HG03159 (cell line): Measurements from ENCODE around the gene BCR.

Experiments
- ATAC-seq: cut with Tn5 transposase; IDR thresholded peaks from one replicate; pipeline ENCODE4 v1.9.1; 2021; ENCODE audit warnings: mild to moderate bottlenecking, moderate library complexity; ENCODE audit not compliant: unreplicated experiment

The BCR gene

DNA sequence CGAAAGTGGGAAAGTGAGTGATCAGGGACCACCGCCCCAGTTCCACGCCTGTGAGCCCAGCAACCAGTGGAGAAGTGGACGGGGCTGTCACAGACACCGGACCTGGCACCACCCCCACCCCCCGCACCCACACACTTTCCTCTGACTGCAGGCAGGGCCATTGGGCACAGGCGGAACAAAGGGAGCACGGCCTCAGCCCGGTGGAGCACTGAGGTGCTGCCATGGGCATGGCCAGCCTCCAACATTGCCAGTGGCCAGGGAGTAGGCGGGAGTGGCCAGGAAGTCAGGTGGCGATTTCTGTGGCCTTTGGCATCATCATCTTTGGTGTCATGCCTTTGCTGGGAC, 78.5 kb downstream of the BCR start:
- no peak for ATAC-seq

- no peak for ATAC-seq
Observed at GRCh38 chr22:23259916-23260644, 79.8 kb downstream of the BCR start.

GRCh38 chr22:23260645-23261581, 80.6 kb downstream of the BCR start:
- no peak for ATAC-seq

DNA sequence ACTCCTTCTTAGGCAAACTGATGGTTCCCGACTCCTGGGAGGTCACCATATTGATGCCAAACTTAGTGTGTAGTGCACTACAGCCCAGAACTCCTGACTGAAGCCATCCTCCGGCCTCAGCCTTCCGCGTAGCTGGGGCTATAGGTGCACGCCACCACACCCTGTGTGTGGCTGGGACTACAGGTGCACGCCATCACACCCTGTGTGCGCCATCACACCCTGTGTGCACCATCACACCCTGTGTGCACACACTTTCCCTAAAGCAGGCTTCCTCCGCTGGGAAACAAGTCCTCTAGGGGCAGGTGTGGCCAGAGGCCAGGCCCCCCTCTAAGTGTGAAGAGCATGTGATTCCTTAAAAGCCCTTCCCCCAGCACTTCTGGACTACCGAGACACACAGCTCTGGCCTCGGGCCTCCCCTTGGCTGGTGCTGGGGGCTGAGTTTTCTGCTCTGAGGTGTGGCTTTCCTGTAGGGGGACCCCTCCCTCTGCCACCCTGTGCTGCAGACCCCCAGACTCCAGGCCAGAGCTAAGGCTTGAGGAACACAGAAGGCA, 81.7 kb downstream of the BCR start:
- no peak for ATAC-seq

GRCh38 chr22:23262518-23263332, 82.4 kb downstream of the BCR start:
- no peak for ATAC-seq

GRCh38 chr22:23263651-23264555, 83.6 kb downstream of the BCR start:
- ATAC-seq, result no peak

DNA sequence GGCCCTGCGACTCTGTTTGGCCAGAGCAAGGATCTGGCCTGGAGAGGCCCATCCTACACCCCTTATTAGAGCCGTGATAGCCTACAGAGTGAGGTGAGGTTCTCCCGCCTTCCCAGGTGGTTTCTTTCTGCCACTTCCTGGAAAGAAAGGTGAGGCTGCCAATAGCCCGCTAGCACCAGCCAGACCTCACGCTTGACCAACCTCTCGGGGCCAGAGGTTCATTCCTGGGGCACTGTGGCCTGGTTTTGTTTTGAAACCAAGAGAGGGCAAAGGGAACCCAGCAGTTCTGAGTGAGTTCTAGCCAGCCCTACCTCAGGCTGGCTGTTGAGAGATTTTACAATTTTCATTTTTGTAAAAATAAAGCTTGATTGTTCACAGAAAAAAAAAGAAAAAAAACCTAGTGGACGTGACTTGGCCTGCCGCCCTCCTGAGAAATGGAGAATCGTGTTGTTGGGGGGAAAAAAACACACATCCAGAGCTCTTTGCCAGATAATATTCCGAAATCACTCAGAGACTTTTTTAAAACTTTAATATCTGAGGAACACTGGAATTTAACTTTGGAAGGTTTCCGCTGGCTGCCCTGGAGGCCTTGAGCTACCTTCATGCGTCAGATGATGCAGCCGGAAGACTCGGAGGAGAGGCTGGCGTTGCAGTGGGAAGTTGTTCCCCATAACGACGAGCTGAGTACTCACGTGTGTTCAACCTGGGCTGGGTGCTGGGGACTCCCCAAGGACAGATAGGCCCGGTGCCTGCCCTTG, 84.5 kb downstream of the BCR start:
- ATAC-seq, result no peak

DNA sequence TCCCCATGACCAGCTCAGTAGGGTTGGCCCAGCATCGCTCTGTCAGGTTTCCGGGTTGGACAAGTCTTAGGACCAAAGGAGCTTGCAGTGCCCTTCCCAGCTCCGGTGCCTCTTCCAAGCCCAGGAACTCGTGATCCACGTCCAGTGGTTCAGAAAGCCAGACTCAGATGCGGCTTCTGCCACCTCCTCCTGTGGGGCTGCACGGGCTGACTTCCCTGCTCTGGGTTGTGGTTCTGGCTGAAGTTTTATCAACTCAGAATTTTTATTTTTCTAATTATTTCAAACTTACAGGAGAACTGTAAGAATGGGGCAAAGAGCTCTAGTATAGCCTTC, 85.0 kb downstream of the BCR start:
- ATAC-seq, result no peak

GRCh38 chr22:23266780-23267179, 86.5 kb downstream of the BCR start:
- no peak for ATAC-seq

- no peak for ATAC-seq
Observed at GRCh38 chr22:23267226-23268043, 87.1 kb downstream of the BCR start.

GRCh38 chr22:23268139-23268712, 87.9 kb downstream of the BCR start:
- ATAC-seq, result no peak

GRCh38 chr22:23268877-23269276, 88.6 kb downstream of the BCR start:
- ATAC-seq, result no peak

- no peak for ATAC-seq
Observed at GRCh38 chr22:23269441-23270211, 89.3 kb downstream of the BCR start.

DNA sequence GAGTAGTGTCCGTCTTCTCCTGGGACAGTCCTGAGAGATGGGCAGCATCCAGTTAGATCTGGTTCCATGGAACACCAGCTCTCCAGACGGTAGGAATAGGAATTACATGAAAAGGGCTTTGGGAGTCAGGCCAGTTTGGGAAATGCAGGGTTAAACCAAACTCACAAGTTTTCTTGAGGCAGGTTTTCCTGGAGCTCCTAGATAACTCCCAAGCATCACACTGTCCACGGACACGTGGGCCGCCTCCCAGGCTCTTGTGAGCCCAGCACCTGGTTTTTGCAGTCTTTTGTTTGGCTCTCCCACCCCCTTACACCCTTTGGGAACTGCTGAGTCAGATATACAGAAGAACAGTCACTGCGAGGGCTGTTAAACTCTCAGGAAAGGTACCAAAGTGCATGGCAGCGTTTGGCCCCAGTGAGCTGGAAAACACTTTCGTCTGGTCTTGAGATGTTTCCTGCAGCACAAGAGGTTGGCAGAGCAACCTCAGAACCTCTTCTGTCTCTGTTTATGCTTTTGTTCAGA, 90.0 kb downstream of the BCR start:
- ATAC-seq, result no peak

DNA sequence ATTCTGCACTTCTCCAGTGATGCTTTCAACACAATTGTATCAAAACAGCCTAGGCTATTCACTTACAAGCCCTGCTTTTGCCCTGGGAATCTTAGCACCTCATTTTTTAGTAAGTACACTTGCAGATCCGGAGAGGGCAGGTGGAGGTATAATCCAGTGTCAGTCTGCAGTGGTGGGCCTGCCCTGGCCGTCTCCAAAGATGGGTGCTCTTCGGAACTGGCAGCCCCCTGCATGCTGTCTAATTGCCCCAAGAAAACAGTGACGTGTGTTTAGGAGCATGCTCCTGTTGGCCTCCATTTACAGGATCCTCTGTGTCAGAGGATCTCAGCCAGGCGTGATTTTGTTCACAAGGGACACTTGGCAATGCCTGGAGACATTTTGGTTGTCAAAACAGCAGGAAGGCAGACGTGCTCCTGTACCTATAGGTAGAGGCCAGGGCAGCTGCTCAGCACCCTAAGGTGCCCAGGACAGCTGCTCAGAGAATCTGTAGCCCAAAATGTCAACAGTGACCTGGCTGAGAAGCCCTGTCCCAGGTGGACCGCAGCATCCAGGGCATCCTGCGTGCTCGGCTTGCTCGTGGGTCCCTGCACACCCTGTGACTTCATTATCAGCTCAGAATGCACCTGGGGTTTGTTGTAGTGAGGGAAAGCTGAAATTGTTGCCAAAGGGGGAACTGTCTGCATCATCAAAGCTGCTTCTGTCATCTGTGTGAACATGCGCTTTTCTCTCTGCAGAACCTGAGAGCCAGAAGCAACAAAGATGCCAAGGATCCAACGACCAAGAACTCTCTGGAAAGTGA, 90.7 kb downstream of the BCR start:
- ATAC-seq, result no peak

DNA sequence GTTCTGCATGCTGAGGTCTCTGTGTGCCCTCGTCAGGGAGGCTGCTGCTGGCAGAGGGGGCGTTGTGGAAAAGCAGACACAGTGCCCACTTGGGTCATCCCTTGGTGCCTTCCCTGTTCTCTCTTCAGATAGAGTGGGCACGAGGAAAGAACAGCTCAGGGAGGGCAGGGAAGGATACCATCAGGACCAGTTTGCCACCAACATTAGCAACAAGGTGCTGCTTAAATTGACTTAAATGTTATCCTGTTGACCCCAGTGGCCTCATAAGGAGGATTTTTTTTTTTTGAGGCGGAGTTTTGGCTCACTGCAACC, 91.2 kb downstream of the BCR start:
- ATAC-seq, result no peak

GRCh38 chr22:23272371-23272770, 92.1 kb downstream of the BCR start:
- ATAC-seq, result no peak
